Endodermal cell (in vitro differentiated cells): Measurements from ENCODE around the gene CRPPA. TPM values are rescaled to one million over a fixed set of nuclear protein-coding genes. Genes with fewer than 3 reads are reported as not detected.

Experiments used
- DNase-seq: peaks from one replicate; pipeline ENCODE4 v3.0.0-alpha.2; 2017
- H3K27ac ChIP-seq: 2 replicates; pipeline ENCODE4 v1.5.1; 2013; ENCODE audit warnings: mild to moderate bottlenecking, low read depth, low read length, moderate library complexity
- H3K27me3 ChIP-seq: 2 replicates; pipeline ENCODE4 v1.6.1; 2013; ENCODE audit warnings: mild to moderate bottlenecking, low read length, moderate library complexity; ENCODE audit not compliant: insufficient read depth, control insufficient read depth, poor library complexity, severe bottlenecking
- H3K36me3 ChIP-seq: 2 replicates; pipeline ENCODE4 v1.7.0; 2013; ENCODE audit warnings: mild to moderate bottlenecking, low read length, moderate library complexity; ENCODE audit not compliant: control insufficient read depth, insufficient read depth
- H3K4me1 ChIP-seq: one replicate; pipeline ENCODE4 v1.7.0; 2013; ENCODE audit warnings: low read length; ENCODE audit not compliant: control insufficient read depth, insufficient read depth
- H3K4me3 ChIP-seq: 2 replicates; pipeline ENCODE4 v1.5.1; 2013; ENCODE audit warnings: mild to moderate bottlenecking, low read length, moderate library complexity
- H3K9ac ChIP-seq: 2 replicates; pipeline ENCODE4 v1.6.1; 2013; ENCODE audit warnings: mild to moderate bottlenecking, low read length, moderate library complexity; ENCODE audit not compliant: poor library complexity, severe bottlenecking; ENCODE audit errors: extremely low read depth
- H3K9me3 ChIP-seq: 2 replicates; pipeline ENCODE4 v1.6.1; 2013; ENCODE audit warnings: mild to moderate bottlenecking, low read length, moderate library complexity; ENCODE audit not compliant: control insufficient read depth
- H3K27ac Mint-ChIP-seq: 2 replicates; pipeline ENCODE4 v1.8.0; 2020; ENCODE audit warnings: mixed read lengths
- H3K27me3 Mint-ChIP-seq: 2 replicates; pipeline ENCODE4 v1.8.0; 2021; ENCODE audit warnings: mild to moderate bottlenecking, mixed read lengths; ENCODE audit not compliant: insufficient read depth
- H3K36me3 Mint-ChIP-seq: 2 replicates; pipeline ENCODE4 v1.8.0; 2020; ENCODE audit warnings: low read depth, mixed read lengths
- H3K4me1 Mint-ChIP-seq: 2 replicates; pipeline ENCODE4 v1.8.0; 2020; ENCODE audit warnings: mixed read lengths
- H3K4me3 Mint-ChIP-seq: 2 replicates; pipeline ENCODE4 v1.8.0; 2020; ENCODE audit warnings: mild to moderate bottlenecking, moderate library complexity, mixed read lengths
- H3K9me3 Mint-ChIP-seq: 2 replicates; pipeline ENCODE4 v1.8.0; 2020; ENCODE audit warnings: mild to moderate bottlenecking, mixed read lengths
- CTCF ChIP-seq: fragments of 200-600 bp; sonication (generic); conservative IDR thresholded peaks from 2 replicates; pipeline ENCODE4 v1.5.0; 2021; ENCODE audit warnings: antibody characterized with exemption, mild to moderate bottlenecking
- WGBS, 2 experiments: methylation state at CpG; one replicate each; pipeline versions ENCODE4 v1.1.5 to v1.1.7; 2013; ENCODE audit warnings: missing lambda C conversion rate in 2 of 2, mixed read lengths in 1 of 2; ENCODE audit not compliant: insufficient coverage in 1 of 2, insufficient read length in 1 of 2; 5-methylcytosine and 5-hydroxymethylcytosine counted together
- total RNA-seq, 2 donors: library from RNA; stranded (reverse); fragmentation: NEBNext Ultra II Directional in 1 of 2; extraction: Animal tissue kit (Norgen Biotek cat#: 25700) in 1 of 2; gene quantifications; 2 replicates in 1 of 2; 3 replicates in 1 of 2; pipeline ENCODE4 v1.2.1, GENCODE V29; 2021

CRPPA gene
- total RNA-seq, 2 donors from 2014 or later, result 3.7 to 5.4 TPM

DNA sequence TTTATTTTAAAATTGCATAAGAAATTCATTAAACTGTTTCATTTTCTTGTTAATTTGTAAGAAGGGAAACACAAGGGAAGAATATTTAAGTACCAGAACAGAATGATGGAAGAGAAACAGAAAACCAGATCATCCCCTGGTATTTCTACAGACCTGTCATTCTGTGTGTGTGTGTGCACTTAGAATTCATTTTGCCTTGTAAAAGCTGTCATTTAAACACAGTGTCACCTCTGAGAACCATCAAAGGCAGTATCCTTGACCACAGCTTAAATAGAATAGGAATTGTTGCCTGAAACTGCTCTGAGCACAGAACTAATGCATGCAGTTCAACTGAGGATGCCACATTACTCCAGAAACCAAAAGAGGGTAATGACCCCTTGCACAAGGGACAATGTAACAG lies 6.8 kb upstream of the CRPPA start:
- Histone ChIP-seq H3K9me3 (no peaks in the 10 kb centered on the region), H3K27ac (no peak overlapping the region), H3K4me3 (no peak overlapping the region), H3K4me1 (peaks cover 6% of the 10 kb centered on the region), H3K36me3 (no peaks in the 10 kb centered on the region), H3K9ac (no peak overlapping the region), H3K27me3 (no peaks in the 10 kb centered on the region)
- no peak overlapping the region for H3K4me3 Mint-ChIP-seq
- no peak for DNase-seq
- no peak overlapping the region for H3K27ac Mint-ChIP-seq
- H3K4me1 Mint-ChIP-seq, result peaks cover 5% of the 10 kb centered on the region
- no peaks in the 10 kb centered on the region for H3K27me3 Mint-ChIP-seq
- H3K36me3 Mint-ChIP-seq, result no peaks in the 10 kb centered on the region
- TF ChIP-seq CTCF, result no peak
- no peaks in the 10 kb centered on the region for H3K9me3 Mint-ChIP-seq

DNA sequence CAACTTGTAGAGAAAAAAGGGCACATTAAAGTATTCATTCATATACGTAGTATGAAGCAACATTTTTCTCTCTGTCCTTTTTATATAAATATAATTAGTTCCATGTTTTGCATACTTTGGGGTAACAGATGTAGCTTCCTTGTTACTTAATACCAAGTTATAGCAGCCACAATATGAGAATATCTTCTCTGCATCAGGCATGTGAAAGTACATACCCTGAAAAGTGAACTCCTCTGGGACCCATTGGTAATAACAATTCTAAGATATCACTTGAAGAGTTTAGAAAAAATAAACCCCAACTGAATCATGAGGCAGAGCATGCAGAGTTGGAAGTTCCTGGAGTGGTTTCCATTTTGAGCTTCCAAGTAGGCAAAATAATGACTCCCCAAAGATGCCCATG lies 2.4 kb upstream of the CRPPA start:
- Mint-ChIP-seq H3K27ac (no peak overlapping the region), H3K36me3 (no peaks in the 10 kb centered on the region), H3K9me3 (no peaks in the 10 kb centered on the region), H3K4me1 (peaks cover 23% of the 10 kb centered on the region), H3K4me3 (no peak overlapping the region), H3K27me3 (peaks cover 4% of the 10 kb centered on the region)
- Histone ChIP-seq H3K27ac (no peak overlapping the region), H3K9ac (no peak overlapping the region), H3K4me3 (no peak overlapping the region), H3K36me3 (no peaks in the 10 kb centered on the region), H3K27me3 (no peaks in the 10 kb centered on the region), H3K4me1 (peaks cover 3% of the 10 kb centered on the region), H3K9me3 (no peaks in the 10 kb centered on the region)
- TF ChIP-seq CTCF, result no peak
- no peak for DNase-seq
- WGBS, 2 experiments, result no CpG with 5 or more reads among the region's 1 CpG

- no peak overlapping the region for H3K27ac Mint-ChIP-seq
- H3K4me1 Mint-ChIP-seq, result peaks cover 23% of the 10 kb centered on the region
- no peak overlapping the region for H3K9ac ChIP-seq
- 89% methylated on average over 3 of the region's 3 CpGs; no CpG with 5 or more reads in 1 of the 2 experiments for WGBS, 2 experiments
- H3K4me3 ChIP-seq, result no peak overlapping the region
- DNase-seq, result no peak
- H3K27me3 ChIP-seq, result no peaks in the 10 kb centered on the region
- no peak overlapping the region for H3K27ac ChIP-seq
- H3K36me3 Mint-ChIP-seq, result no peaks in the 10 kb centered on the region
- H3K27me3 Mint-ChIP-seq, result peaks cover 4% of the 10 kb centered on the region
- no peak overlapping the region for H3K4me3 Mint-ChIP-seq
- peaks cover 8% of the 10 kb centered on the region for H3K9me3 ChIP-seq
- no peaks in the 10 kb centered on the region for H3K9me3 Mint-ChIP-seq
- H3K4me1 ChIP-seq, result no peaks in the 10 kb centered on the region
- TF ChIP-seq CTCF, result peak; percentile 47
- no peaks in the 10 kb centered on the region for H3K36me3 ChIP-seq
These were observed 1.6 kb upstream of the CRPPA start for GRCh38 chr7:16422917-16423316.
